GM21447 (cell line): ENCODE data around the gene PILRA.
"Not testable (repeated sequence)": the region's sequence is repeated elsewhere in the genome, so short reads cannot be mapped to it uniquely, and the experiment has no call there.

Source experiments
- ATAC-seq: cut with Tn5 transposase; IDR thresholded peaks from one replicate; pipeline ENCODE4 v1.9.1; 2021; ENCODE audit not compliant: unreplicated experiment

The PILRA gene

GRCh38 chr7:100357131-100357561, 16.1 kb upstream of the PILRA start:
- no peak for ATAC-seq

GRCh38 chr7:100358027-100358856, 15.0 kb upstream of the PILRA start, which contains the start of gene PILRB:
PILRB (plus strand) TSS chr7:100358117; CDS start chr7:100358303, 186 bp downstream.
- ATAC-seq, result no peak

- no peak for ATAC-seq
These were observed 14.5 kb upstream of the PILRA start for GRCh38 chr7:100358857-100359212.

- no peak for ATAC-seq
These were observed 13.0 kb upstream of the PILRA start for GRCh38 chr7:100360135-100360854.

- ATAC-seq, result no peak
These were observed 10.2 kb upstream of the PILRA start for GRCh38 chr7:100363098-100363497.

GRCh38 chr7:100363797-100364196, 9.5 kb upstream of the PILRA start:
- not testable (repeated sequence) for ATAC-seq

GRCh38 chr7:100364480-100364879, 8.8 kb upstream of the PILRA start:
- no peak for ATAC-seq

- ATAC-seq, result not testable (repeated sequence)
These were observed 7.3 kb upstream of the PILRA start for GRCh38 chr7:100365998-100366367.

GRCh38 chr7:100366411-100367250, 6.7 kb upstream of the PILRA start:
- no peak for ATAC-seq

GRCh38 chr7:100367251-100367620, 6.1 kb upstream of the PILRA start:
- ATAC-seq, result no peak

- no peak for ATAC-seq
These were observed 5.3 kb upstream of the PILRA start for GRCh38 chr7:100367676-100368613.

GRCh38 chr7:100369105-100369504, 4.2 kb upstream of the PILRA start:
- peak; percentile 62 for ATAC-seq

GRCh38 chr7:100370303-100370702, 3.0 kb upstream of the PILRA start:
- no peak for ATAC-seq

- no peak for ATAC-seq
These were observed 2.5 kb upstream of the PILRA start for GRCh38 chr7:100370746-100371145.

- ATAC-seq, result no peak
These were observed 1.6 kb upstream of the PILRA start for GRCh38 chr7:100371561-100372171.

- ATAC-seq, result no peak
These were observed 1.0 kb upstream of the PILRA start for GRCh38 chr7:100372256-100372655.

- no peak for ATAC-seq
These were observed 593 bp upstream of the PILRA start for GRCh38 chr7:100372694-100373093.

GRCh38 chr7:100373870-100374598, 747 bp downstream of the PILRA start:
- ATAC-seq, result not testable (repeated sequence)

- ATAC-seq, result no peak
These were observed 1.3 kb downstream of the PILRA start for GRCh38 chr7:100374601-100375000.
